NCI-H2196 (cell line): ENCODE data around the gene PTCD3.

ENCODE experiments used
- DNase-seq: peaks from one replicate; lab custom pipeline; 2025; ENCODE audit not compliant: unreplicated experiment; lab: John Stamatoyannopoulos, UW

Gene PTCD3

DNA sequence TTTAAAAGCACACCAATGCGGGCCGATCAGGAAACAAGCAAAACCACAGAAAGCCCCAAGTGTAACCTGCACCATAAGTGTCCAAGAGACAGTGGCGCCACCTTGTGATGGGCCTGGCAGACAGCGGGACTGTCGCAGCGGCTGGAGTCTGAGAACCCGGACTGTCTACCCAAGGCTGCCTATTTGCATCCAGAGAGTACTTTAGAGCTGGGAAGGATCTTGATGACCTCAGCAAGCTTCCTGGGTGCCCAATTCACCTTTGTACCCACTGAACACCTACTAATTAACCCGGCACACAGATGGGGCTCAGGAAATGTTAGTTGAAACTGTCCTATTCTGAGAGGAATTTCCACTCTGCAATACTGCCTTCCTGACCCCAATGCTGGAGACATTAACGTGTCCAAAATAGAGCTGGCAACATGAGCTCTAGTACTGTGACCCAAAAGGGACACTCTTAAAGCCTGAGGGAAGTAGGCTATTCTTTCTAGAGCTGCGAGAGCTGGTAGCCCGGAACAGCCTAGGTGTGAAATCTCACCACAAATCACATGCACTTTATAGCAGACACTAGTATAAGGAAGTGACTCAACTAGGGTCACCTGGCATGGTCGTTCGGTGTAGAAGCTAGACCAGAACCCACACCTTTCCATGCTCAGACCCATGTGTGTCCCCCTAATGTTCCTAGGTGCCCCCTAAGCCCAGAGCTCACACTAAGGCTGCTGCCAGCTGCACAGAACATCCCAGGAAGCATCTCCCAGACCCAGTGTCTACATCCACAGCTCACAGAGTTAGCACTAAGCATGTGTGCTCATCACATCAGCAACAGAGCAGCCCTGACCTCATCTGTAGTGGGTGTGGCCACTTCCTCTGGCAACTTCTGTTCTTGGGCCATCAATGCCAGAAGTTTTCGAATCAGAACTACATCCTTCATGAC, 25.8 kb upstream of the PTCD3 start:
- DNase-seq = peak; percentile 60

DNA sequence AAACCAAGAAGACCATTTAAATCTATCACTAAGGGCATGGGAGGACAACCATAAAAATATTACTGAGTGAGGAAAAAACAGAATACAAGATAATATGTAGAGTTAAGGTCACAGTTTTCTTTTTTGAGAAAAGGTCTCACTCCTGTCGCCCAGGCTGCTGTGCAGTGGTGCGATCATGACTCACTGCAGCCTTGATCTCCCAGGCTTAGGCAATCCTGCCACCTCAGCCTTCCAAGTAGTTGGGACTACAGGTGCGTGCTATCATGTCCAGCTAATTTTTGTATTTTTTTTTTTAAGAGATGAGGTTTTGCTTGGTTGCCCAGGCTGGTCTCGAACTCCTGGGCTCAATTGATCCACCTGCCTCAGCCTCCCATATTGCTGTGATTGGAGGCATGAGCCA, 24.3 kb upstream of the PTCD3 start:
- no peak for DNase-seq

DNA sequence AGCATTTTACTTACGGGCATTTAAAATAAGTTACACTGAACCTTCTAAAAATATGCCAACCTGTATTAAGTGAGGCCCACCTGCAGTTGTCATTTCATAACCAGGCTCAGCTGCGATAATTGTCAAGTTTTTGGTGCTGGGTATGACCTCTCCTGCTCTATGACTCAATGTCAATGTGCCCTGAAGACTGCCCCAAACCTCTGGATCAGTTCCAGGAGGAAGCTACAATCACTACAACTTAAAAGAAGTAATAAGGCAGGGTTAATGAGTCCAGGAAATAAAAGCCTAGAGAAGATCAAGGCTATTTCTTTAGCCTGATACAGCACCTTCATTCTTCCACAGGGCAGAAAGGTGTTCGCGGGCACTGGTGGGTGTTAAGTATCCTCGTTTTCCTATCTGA, 23.3 kb upstream of the PTCD3 start:
- no peak for DNase-seq

DNA sequence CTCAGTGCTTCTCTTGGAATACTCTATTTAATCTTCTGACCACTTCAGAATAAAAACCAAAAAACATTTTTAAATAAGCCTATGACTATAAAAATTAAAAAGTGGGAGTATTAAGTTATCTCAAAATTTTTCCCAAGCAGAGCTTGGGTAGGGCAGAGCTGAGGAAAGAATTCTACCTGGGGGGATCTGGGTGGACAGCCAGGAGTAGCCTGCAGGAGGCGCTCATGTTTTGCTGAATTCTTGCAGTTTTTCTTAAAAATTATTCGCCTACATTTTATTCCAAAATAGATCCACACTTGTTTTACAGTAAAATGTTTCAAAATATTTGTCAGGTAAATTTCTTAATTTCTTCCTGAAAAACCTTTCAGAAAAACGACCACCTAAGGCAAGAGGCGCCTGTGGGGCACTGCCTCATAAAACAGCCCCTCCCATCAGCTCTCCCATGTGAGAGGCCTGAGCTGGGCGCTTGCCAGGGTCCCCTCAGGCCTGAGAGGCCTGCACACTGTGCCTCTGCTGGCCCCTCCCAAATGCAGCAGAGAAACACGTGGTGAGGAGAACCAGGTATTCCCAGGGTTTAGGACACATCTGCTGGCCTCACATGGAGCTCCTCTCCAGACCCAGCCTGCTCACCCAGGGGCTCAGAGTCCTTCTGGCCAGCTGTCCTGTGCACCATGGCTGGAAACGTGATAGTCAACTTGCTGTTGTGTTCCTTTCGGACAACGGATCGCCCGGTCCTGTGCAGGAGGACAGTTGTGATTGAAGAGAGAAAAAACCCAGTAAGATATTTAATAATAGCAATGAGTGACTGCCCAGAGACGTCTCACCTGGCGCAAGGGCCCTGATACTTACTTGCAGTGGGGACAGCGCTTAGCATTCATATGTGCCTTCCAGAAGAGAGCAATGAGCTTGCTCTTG, 17.8 kb upstream of the PTCD3 start:
- no peak for DNase-seq

DNA sequence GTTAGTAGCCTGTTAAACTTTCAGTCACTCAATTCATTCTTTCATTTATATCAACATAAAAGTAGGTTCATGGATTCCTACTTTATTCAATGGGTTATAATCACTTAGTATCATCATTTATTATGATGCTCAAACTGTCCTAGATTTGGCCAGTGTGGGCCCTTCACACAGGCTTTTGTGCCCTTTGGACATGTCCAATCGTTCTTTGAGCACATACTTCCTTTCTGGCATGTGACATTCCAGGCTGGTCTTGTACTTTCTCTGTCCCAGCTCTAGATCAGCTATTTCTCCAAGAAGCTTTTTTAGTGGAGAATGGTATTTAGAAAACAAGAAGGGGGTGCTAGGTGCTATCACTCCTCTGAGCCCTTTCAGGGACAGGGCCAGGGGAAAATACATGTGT, 11.8 kb upstream of the PTCD3 start:
- DNase-seq = no peak

DNA sequence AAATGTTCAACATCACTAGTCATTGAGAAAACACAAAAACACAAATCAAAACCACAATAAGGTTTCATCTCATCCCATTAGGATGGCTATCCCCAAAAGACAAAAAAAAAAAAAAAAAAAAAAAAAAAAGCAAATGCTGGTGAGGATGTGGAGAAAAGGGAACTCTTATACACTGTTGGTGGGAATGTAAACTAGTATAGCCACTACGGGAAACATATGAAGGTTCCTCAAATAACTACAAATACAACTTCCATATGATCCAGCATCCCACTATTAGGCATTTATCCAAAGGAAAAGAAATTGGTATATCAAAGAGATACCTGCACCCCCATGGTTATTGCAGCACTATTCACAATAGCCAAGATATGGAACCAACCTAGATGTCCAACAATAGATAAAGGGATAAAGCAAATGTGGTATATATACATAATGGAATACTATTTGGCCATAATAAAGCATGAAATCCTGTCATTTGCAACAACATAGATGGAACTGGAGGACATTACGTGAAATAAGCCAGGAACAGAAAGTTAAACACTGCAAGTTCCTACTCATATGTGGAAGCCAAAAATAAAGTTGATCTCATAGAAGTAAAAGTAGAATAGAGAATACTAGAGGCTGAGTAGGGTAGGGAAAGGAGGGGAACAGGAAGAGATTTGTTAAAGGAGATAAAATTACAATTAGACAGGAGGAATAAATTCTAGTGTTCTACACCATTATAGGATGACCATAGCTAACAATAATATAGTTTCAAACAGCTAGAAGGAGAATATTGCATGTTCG, 8.7 kb upstream of the PTCD3 start:
- DNase-seq = no peak

DNA sequence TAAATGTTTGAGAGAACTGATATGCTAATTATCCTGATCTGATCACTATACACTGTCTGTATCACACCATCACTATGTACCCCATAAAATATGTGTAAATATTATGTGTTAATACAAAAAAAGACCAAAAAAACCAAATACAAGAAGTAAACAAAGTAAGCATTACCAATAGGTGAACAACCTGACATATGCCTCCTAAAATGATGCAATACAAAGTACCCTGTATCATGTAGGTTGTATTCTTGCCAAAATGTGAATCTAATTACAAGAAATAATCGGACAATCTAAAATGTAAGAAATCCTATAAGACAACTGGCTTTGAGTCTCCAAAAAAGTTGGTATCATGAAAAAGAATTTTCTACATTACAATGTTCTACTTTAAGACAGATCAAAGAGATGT, 8.1 kb upstream of the PTCD3 start:
- DNase-seq = no peak

DNA sequence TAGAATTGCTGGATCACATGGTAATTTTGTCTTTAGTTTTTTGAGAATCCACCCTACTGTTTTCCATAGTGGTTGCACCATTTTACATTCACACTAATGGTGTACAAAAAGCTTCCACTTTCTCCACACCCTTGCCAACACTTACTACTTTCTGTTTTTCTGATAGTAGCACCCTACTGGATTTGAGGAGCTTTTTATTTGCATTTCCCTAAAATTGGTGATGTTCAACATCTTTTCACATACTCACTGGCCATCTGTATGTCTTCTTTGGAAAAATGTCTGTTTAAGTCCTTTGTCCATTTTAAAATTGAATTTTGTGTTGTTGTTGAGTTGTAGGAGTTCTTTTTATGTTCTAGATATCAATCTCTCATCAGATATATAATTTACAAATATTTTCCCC, 3.9 kb upstream of the PTCD3 start:
- no peak for DNase-seq

DNA sequence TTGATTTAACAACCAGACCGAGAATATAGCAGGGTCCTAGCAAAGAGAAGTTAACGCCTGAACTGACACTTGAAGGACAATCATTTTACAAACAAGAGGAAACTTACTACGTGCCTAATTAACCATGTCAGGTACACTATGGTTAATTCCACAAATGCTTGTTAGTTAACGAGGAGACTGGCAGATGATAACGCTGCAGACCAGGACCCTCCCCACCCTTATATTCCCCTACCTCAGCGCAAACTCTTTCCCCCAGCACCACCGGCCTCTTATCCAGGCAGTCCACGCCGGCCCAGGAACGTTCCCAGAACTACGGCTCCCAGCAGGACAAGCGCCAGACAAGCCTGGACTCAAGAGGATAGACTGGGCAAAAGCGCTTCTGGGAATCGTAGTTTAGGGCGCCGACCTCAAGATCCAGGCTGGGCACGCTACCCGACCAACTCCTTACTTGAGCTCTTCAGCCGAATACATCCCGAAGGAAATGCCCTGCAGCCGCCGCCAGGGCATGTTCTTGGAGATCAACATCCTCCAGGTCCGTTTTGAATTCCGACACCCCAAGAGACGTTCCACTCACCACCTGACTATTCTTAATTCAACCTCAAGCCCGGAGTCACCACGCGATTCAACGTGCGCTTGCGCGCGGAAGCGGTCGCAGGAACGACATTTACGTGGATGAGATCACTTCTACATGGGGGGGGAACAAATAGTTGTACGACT, 625 bp upstream of the PTCD3 start, which contains the start of gene POLR1A:
TSS of gene POLR1A (minus strand) at position 635 of the 717 bp plus-strand sequence. CDS start at position 525, 110 bp downstream.
- DNase-seq = peak; percentile 81

DNA sequence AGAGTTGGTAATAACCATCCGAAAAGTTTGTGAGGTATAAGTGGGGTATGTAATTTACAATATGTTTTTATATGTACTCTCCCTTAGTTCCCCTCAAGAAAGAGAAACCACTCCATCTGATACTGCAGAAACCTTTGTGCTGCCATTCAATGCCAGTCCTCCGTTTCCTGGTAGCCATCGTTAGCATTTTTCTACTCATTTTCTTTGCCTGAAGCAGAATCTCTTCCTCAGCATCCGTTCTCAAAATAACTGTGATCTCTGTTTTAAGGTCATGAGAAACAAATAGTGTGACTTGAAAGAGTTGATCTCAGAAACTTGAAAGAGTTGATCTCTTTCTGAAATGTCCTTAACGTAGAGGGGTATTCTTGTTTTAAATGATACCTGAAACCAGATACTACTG, 996 bp downstream of the PTCD3 start:
- no peak for DNase-seq

DNA sequence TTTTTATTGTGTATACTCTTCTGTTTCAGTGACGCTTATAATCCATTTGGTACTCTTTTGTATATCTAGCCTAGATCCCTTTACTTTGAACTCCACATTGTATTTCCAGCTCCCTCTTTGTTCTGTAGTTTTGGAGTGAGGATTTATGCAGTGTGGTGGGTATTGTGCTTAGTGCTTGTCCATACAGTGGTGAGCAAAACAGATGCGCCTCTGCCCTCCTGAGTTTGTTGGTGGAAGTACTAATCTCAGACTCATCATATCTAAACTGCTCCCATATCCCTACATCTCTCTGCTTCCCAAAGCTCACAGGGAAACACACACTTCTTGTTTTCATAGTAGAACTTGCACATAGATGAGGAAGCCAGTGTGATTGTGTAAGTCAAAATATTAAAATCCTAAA, 12.1 kb downstream of the PTCD3 start:
- DNase-seq = no peak

DNA sequence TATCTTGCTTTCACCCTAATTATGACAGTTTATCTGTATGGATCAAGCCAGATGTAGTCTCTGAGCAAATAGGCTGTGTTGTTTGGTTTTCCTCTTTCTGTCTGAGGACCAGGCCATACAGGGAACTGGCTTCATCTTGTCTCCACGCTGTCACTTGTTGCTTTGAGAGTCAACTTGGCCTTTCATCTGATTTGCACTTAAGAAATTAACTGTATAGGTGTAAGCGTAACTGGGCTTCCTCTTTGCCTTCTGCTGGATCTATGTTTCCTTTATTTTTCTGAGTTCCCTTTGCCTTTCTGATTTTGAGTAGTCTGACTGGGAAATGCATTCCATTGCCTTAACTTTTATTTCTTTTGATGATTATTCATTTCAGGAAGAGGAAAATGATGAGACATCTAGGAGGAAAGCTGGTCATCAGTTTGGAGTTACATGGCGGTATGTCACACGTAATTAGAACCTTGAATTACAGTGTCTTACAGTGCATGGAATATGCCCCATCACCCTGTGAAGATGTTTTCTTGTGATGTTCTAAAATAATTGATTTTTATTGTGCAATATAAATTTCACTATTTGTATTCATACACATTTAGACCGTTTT, 17.4 kb downstream of the PTCD3 start:
- no peak for DNase-seq

DNA sequence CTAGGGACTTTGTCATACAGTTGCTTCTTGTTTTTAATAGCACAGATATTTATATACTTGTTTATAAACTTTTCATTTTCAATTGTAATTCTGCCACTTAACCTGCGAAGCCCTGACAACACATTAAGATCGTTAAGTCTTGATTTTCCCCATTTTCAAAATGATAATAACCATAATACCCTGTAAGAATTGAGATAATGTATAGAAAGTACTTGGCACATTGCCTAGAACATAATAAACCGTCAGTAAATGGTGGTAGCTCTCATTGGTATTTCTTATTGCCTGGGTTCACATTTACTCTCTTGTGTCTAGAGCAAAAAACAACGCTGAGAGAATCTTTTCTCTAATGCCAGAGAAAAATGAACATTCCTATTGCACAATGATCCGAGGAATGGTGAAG, 18.6 kb downstream of the PTCD3 start:
- no peak for DNase-seq

DNA sequence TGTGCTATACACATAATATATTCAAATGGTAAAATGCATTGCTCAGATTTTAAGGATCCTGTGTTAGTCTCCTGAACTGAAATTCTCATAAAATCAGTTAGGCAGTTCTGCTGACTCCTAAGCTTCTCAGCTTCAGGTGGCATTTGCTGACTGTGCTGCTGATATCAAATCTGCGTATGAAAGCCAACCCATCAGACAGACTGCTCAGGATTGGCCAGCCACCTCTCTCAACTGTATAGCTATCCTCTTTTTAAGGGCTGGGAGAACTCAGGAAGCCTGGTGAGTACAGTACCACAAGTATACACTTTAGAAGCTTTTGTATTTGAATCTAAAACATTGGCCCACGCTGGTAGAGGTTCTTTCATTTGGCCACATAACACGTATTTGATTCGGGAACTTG, 28.7 kb downstream of the PTCD3 start:
- DNase-seq = no peak

DNA sequence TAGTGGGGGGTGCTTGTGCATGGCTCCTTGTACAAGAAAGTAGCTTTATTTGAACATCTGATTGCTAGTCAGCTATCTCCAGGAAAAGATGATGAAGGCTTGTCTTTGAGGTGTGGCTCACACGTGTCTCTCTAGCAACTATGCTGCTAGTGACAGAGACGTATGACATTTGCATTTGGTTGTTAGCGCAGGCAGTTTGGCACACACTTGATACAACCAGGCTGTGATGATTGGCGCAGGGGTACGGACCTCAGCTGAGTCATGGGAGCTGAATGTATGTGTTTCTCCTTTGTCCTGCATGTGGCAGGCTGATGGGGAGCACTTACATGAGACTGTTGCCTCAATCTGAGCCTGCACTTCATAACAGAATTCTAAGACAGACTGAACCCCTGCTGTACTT, 29.6 kb downstream of the PTCD3 start:
- no peak for DNase-seq

DNA sequence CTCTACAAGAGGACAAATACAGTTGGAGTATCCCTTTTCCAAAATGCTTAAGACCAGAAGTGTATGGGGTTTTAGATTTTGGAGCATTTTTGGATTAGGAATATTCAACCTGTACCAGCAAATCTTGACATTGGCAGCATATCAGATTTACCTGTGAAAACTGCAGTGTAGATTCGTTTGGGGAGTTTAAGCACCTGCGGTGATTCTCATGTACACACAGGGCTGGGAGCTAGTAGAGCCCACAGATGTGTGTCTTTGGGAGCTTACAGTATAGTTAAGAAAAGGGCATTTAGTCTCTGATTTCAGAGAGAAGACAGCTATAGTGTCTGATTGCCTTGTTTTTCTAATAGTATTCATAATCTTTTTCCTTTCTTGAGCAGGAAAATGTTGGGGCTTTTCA, 30.1 kb downstream of the PTCD3 start:
- no peak for DNase-seq

DNA sequence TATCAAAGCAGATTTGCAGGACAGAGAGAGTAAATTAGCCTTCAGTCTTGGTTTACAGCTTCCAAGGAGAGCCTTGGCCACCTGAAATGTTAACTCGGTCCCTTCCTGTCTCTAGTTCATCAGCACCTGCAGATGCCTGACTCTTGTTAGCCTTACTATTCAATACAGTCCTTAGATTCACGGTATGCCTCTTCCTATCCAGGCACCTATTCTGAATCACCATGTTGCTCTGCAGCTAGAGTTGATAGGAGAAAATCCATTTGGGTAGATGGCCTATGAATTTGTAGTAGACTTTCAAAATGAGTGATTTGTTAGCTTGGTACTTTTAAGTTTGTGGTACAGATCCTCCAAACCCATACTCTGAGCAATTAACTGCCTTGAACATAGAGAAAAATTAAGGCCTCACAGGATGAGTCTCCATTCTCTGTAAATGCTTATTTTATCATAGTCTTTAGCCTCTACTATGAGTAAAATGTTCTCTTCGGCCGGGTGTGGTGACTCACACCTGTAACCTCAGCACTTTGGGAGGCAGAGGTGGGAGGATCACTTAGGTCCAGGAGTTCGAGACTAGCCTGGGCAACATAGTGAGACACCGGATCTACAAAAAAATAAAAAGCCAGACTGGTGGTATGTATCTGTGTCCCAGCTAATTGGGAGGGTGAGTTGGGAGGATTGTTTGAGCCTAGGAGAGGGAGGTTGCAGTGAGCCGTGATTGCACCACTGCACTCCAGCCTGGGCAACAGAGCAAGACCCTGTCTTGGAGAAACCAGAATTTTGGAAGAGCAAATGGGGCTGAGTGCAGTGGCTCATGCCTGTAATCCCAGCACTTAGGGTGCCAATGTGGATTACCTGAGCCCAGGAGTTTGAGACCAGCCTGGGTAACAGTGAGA, 32.9 kb downstream of the PTCD3 start:
- no peak for DNase-seq

DNA sequence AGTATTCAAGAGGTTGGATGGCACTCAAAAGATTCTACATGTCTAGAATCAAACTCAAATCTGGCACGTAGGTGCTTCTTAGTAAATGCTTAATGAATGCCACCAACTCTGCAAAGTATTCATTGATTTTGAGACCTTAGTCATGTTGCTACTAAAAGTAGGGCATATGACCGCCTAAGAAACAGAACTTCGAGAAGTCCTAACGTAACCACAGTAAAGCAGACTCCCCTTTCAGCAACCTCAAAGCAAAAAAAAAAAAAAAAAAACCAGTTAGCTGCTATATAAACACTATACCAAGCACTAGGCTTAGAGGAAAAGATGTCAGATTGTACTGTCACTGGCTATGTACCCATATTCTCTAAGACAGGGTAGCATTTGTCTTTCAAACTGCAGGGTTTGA, 33.9 kb downstream of the PTCD3 start:
- no peak for DNase-seq

DNA sequence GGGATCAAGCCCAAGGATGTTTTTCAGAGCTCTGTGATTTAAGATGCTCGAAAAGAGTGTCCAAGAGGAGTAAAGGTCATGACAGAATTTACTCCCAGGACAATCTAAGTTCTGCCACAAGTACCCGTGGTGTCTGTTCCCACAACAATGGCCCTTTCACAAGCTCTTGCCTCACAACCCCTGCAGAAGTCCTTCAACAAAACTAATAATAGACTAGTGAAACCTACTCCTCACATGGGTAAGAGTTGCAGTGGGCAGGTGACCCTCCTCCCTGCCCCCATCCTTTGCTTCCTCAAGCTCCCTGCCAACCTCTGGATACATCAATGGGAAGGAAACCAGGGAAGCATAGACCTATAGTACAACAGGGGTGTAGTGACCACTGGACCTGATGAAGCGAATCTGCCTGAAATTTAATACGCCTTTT, 34.9 kb downstream of the PTCD3 start:
- no peak for DNase-seq
